D721Med (cell line): ENCODE data around the gene JAKMIP1.

Source experiments
- DNase-seq: peaks from one replicate; pipeline ENCODE4 v3.0.0; 2011; ENCODE audit warnings: low spot score; ENCODE audit not compliant: insufficient read length
- FAIRE-seq: peaks from 2 replicates; lab custom pipeline; 2011; peaks lifted over from hg19 to GRCh38; lab: Jason Lieb, UNC
- TF ChIP-seq, protein P1 (sequence below): IDR thresholded peaks from 2 replicates; pipeline ENCODE4 v1.5.1; 2012; ENCODE audit warnings: mild to moderate bottlenecking, control low read depth; ENCODE audit not compliant: insufficient read depth; ENCODE audit errors: missing control alignments

The JAKMIP1 gene

DNA sequence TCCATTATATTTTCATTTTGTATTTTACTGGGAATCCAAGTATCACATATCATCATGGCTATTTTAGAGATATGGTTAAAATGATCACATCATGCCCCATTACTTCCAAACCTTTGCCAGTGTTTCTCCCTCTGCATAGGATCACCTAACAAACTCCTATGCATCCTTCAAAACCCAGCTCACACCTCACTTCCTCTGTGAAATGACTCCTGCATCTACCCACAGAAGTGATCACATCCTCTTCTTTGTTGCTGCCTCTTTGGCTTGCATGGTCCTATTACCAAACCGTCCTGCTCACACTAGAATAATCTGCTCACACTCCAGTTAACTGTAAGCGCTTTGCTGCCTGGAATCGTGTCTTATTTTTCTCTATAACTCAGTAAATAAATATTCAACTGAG, 107.4 kb downstream of the JAKMIP1 start:
- DNase-seq, result no peak
- FAIRE-seq, result no peak
- TF ChIP-seq, protein P1, sequence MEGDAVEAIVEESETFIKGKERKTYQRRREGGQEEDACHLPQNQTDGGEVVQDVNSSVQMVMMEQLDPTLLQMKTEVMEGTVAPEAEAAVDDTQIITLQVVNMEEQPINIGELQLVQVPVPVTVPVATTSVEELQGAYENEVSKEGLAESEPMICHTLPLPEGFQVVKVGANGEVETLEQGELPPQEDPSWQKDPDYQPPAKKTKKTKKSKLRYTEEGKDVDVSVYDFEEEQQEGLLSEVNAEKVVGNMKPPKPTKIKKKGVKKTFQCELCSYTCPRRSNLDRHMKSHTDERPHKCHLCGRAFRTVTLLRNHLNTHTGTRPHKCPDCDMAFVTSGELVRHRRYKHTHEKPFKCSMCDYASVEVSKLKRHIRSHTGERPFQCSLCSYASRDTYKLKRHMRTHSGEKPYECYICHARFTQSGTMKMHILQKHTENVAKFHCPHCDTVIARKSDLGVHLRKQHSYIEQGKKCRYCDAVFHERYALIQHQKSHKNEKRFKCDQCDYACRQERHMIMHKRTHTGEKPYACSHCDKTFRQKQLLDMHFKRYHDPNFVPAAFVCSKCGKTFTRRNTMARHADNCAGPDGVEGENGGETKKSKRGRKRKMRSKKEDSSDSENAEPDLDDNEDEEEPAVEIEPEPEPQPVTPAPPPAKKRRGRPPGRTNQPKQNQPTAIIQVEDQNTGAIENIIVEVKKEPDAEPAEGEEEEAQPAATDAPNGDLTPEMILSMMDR, result no peak

DNA sequence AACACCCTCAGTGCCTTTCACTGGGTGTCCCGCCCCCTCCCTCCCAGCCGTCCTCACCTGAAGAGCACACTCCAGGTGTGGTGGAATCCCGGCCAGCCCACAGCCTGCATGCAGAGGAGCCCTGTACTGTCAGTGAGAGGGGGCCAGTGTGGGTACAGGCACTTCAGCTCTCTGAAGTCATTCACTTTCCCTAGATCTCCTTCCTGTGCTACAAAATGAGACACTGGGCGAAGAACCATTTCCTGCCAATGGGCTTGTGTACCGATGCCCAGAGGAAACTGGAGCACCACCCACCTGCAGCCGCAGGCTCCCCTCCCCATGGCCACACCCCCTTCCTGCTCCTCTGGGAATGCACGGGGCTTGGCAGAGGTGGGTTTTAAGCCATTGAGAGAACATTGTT, 108.2 kb downstream of the JAKMIP1 start:
- TF ChIP-seq, protein P1, result no peak
- DNase-seq, result no peak

DNA sequence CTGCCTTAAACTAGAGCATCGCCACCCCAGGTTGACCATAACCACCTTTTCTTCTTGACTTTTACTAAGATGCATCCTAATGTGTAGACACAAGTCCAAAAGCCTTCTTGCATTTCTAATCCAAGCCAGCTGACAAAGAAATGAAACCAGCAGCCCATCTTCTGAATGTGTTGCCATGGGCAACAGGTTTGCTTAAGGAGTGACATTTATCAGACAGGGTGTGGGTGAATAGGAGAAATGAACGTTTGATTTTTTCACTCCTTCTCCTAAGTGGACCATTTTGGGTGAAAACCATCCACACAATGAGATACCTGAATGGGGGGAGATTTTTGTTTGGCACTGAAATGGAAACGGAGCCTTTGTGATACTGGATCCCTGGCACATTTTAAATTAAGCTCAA, 109.4 kb downstream of the JAKMIP1 start:
- DNase-seq (no peak), FAIRE-seq (no peak)
- TF ChIP-seq, protein P1, result no peak

More for the DNA sequence above, 108.2 kb downstream of the JAKMIP1 start:
- FAIRE-seq, result no peak

DNA sequence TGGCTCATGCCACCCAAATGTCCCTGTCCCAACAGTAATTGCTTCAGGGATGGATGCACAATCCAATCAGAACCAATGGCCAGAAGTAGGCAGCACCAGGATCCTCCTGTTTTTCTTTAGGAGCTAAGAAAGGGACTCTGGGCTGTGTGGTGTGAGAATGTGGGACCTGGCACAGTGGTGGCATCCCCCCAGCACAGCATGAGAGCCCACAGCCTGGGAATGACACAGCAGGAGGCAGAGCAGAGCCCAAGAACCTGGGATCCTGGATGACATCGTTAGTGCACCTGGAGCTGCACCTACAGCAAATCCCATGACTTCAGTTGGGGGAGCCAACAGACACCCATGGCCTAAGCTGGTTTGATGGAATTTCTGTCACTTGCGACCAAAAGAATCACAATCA, 111.4 kb downstream of the JAKMIP1 start:
- FAIRE-seq, result no peak
- TF ChIP-seq, protein P1, result no peak
- no peak for DNase-seq

DNA sequence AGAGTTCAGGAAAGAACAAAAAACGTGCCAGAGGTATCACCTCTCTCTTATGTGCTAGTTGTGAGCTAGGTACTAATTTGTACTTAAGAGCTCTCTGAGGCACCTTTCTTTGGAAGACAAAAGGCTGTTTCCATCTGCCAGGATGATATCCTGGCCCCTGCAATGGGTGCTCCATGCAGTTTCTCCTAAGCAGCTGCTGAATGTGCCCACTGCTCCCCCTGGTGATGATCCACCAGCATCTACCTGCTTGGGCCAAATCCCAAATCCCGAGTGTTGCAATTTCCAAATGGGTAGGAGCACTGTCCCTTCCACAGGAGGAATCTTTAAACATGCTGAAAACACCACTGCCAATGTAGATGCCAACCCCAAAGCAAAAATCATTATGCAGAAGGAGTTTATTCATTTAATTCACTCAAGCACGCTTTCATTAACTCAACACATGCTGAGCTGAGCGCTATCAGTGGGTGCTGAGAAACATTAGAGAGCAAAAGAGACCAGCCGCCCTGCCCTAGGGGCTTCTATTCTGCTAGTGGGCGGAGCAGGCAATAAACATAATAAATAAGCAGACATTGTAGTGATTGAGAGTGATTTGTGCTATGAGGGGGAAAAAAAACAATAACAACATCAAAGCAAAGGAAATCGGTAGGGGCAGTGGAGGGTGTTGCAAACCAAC, 112.5 kb downstream of the JAKMIP1 start:
- DNase-seq (no peak), FAIRE-seq (no peak)
- TF ChIP-seq, protein P1, result peak; percentile 40

DNA sequence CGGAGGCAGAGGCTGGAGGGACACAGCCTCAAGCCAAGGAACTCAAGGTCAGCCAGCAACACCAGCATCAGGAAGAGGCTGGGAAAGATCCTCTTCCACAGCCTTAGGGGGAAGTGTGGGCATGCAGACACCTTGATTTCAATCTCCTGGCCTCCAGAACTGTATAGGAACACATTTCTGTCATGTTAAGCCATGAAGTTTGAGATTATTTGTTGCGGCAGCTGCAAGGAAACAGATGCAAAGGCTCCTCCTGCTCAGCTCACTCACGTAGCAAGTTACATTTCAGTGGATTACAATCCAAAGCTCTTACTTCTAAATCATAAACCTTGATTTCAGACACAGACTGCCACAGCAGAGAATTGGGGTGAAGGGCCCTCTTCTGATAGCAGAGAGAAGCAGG, 113.5 kb downstream of the JAKMIP1 start:
- no peak for FAIRE-seq

More for the DNA sequence above, 113.5 kb downstream of the JAKMIP1 start:
- TF ChIP-seq, protein P1, result no peak
- no peak for DNase-seq
